T-cell (primary cell): ENCODE data around the gene STK10. TPM values are rescaled to one million over a fixed set of nuclear protein-coding genes. Genes with fewer than 3 reads are reported as not detected.

Experiments
- ATAC-seq, 4 experiments: fragments of 200-7000 bp in 3 of 4; fragments of 150-1000 bp in 1 of 4; cut with Tn5 transposase; replicated peaks in 1 of 4; 1 replicate in 3 of 4; 2 replicates in 1 of 4; pipeline ENCODE4 v1.10.0; 2021; ENCODE audit warnings: moderate library complexity in 3 of 4, mild to moderate bottlenecking in 2 of 4, moderate number of reproducible peaks in 1 of 4
- CTCF ChIA-PET, 2 donors: fragments of 300-600 bp; sonication (Branson Sonifier 250); formaldehyde crosslinking; loops; one replicate each; lab custom pipeline; 2022; ENCODE audit warnings: antibody characterized with exemption in 2 of 2; lab: Charles Lee
- POLR2A ChIA-PET, 2 donors: fragments of 300-600 bp; sonication (Branson Sonifier 250); formaldehyde crosslinking; loops; one replicate each; lab custom pipeline; 2022; ENCODE audit warnings: antibody characterized with exemption in 2 of 2; lab: Charles Lee
- DNase-seq, 35 experiments: peaks; one replicate each; pipeline versions ENCODE4 v3.0.0 to v3.0.0-alpha.2; 2013 to 2023
- H3K27ac ChIP-seq: one replicate; pipeline ENCODE4 v1.5.1; 2013; ENCODE audit warnings: low read length
- H3K27me3 ChIP-seq, 2 experiments: replicated peaks in 1 of 2; 1 replicate in 1 of 2; 2 replicates in 1 of 2; pipeline versions ENCODE4 v1.6.1 to v1.7.0; 2013; ENCODE audit warnings: low read length in 1 of 2, mixed read lengths in 1 of 2; ENCODE audit not compliant: control insufficient read depth in 2 of 2, insufficient read depth in 2 of 2; ENCODE audit errors: extremely low read depth in 1 of 2
- H3K36me3 ChIP-seq, 2 donors: 1 replicate in 1 of 2; 2 replicates in 1 of 2; pipeline versions ENCODE4 v1.6.1 to v1.7.0; 2013; ENCODE audit warnings: low read length in 1 of 2; ENCODE audit not compliant: control insufficient read depth in 2 of 2, insufficient read depth in 1 of 2; ENCODE audit errors: extremely low read depth in 1 of 2
- H3K4me1 ChIP-seq, 2 experiments: 1 replicate in 1 of 2; 2 replicates in 1 of 2; pipeline versions ENCODE4 v1.6.1 to v1.7.0; 2013; ENCODE audit warnings: low read length in 2 of 2, mixed read lengths in 1 of 2; ENCODE audit not compliant: insufficient read depth in 2 of 2, control insufficient read depth in 1 of 2; ENCODE audit errors: extremely low read depth in 1 of 2
- H3K4me3 ChIP-seq, 2 donors: 1 replicate in 1 of 2; 2 replicates in 1 of 2; pipeline versions ENCODE4 v1.5.1 to v1.7.0; 2013; ENCODE audit warnings: mild to moderate bottlenecking in 2 of 2, low read length in 1 of 2, moderate library complexity in 1 of 2; ENCODE audit not compliant: control insufficient read depth in 1 of 2; ENCODE audit errors: extremely low read depth in 1 of 2
- H3K9me3 ChIP-seq: 2 replicates; pipeline ENCODE4 v1.7.0; 2013
- H3K27ac Mint-ChIP-seq, 2 donors: one replicate each; pipeline ENCODE4 v1.8.0; 2020 to 2021; ENCODE audit warnings: mild to moderate bottlenecking in 2 of 2, mixed read lengths in 2 of 2
- H3K27me3 Mint-ChIP-seq, 2 donors: one replicate each; pipeline ENCODE4 v1.8.0; 2021 to 2022; ENCODE audit warnings: mixed read lengths in 2 of 2
- H3K36me3 Mint-ChIP-seq: one replicate; pipeline ENCODE4 v1.8.0; 2021; ENCODE audit warnings: mixed read lengths
- H3K4me1 Mint-ChIP-seq, 3 donors: one replicate each; pipeline ENCODE4 v1.8.0; 2020 to 2022; ENCODE audit warnings: mixed read lengths in 3 of 3, mild to moderate bottlenecking in 1 of 3
- H3K4me3 Mint-ChIP-seq, 3 donors: one replicate each; pipeline ENCODE4 v1.8.0; 2020 to 2022; ENCODE audit warnings: mild to moderate bottlenecking in 3 of 3, mixed read lengths in 3 of 3, moderate library complexity in 3 of 3
- H3K9me3 Mint-ChIP-seq, 3 donors: one replicate each; pipeline ENCODE4 v1.8.0; 2020 to 2022; ENCODE audit warnings: mixed read lengths in 3 of 3
- WGBS: methylation state at CpG from one replicate; pipeline ENCODE4 v1.1.5; 2013; ENCODE audit warnings: missing lambda C conversion rate; ENCODE audit not compliant: insufficient coverage; 5-methylcytosine and 5-hydroxymethylcytosine counted together
- total RNA-seq, 35 experiments: library from RNA in 6 of 35; stranded (reverse) in 6 of 35; fragments of 120-200 nt in 1 of 35; gene quantifications; one replicate each; pipeline versions ENCODE4 v1.2.1 to v1.2.4 and lab custom pipeline; 2013 to 2026

The STK10 gene
- total RNA-seq, 5 donors from 2014 or later (not counting 1 experiment from before 2014, with no cell fraction given) = 305 to 437 (median 331) TPM

DNA sequence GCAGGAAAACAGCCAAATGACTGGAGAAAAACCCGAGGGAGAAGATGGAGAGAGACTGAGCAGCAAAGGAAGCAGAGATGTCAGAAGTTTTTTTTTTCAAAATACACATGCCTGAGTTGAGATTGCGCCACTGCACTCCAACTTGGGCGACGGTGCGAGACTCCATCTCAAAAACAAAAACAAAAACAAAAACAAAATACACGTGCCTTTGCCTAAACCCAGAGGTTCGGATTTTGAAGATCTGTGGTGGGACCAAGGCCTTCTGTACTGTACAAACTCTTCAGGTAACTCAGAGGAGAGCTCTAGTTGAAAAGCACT, 142.8 kb downstream of the STK10 start:
- CTCF ChIA-PET = no interaction called here
- no peak for DNase-seq
- POLR2A ChIA-PET = no interaction called here
- Histone ChIP-seq H3K4me3 (no peak overlapping the region), H3K27ac (no peak overlapping the region), H3K4me1 (no peaks in the 10 kb centered on the region), H3K36me3 (peaks cover 14 to 70% of the 10 kb centered on the region in 2 donors), H3K9me3 (no peaks in the 10 kb centered on the region), H3K27me3 (no peaks in the 10 kb centered on the region)
- peak overlapping the region in 1 of 2 donors; percentile 80 for H3K27ac Mint-ChIP-seq
- H3K36me3 Mint-ChIP-seq = peaks cover 49% of the 10 kb centered on the region
- H3K4me1 Mint-ChIP-seq = peaks cover 11 to 14% (median 11%) of the 10 kb centered on the region in 3 donors
- no peak for ATAC-seq
- no peaks in the 10 kb centered on the region for H3K27me3 Mint-ChIP-seq
- H3K4me3 Mint-ChIP-seq = no peak overlapping the region
- 90% methylated on average over 6 of the region's 7 CpGs for WGBS
- no peaks in the 10 kb centered on the region for H3K9me3 Mint-ChIP-seq

DNA sequence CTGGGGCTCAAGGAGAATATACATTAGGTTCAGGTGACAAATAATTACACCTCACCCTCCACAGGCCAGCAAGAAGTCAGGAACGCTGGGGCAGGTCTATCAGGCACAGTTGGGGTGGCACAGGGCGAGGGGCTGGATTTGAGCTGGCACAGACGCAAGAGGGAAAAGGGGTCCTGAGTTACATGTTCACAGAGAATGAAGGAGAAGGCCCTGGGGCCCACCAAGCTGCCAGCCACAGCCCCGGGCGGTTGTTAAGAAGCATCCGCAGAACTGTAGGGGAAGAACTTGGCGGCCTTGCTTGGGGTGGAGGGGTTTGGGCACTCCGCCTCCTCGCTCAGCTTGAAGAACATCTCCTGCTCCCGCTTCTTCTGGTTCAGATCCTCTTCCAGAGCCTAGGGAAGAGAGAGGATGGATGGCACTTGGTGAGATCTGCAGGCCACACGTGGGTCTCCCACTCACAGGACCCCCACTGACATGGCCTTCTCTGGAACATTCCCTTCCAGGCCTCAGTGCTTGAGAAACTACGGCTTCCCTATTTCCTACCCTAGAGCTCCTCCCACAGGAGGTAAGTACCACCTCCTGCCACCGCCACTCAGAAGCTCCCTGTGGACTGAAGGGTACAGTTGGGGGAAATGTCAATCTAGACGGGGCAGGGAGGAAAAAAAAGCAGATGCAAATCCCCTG, 143.3 kb downstream of the STK10 start:
- Mint-ChIP-seq H3K9me3 (no peaks in the 10 kb centered on the region), H3K4me1 (peaks cover 15 to 19% (median 16%) of the 10 kb centered on the region in 3 donors), H3K4me3 (no peak overlapping the region), H3K27ac (peak overlapping the region in 1 of 2 donors; percentile 80), H3K27me3 (no peaks in the 10 kb centered on the region), H3K36me3 (peaks cover 47% of the 10 kb centered on the region)
- POLR2A ChIA-PET = no interaction called here
- CTCF ChIA-PET = no interaction called here
- Histone ChIP-seq H3K36me3 (peaks cover 13 to 65% of the 10 kb centered on the region in 2 donors), H3K27ac (no peak overlapping the region), H3K4me1 (no peaks in the 10 kb centered on the region), H3K27me3 (no peaks in the 10 kb centered on the region), H3K4me3 (no peak overlapping the region), H3K9me3 (no peaks in the 10 kb centered on the region)
- WGBS = 96% methylated on average over 7 of the region's 14 CpGs
- DNase-seq = no peak
- no peak for ATAC-seq

GRCh38 chr5:172043865-172044264, 144.2 kb downstream of the STK10 start:
- Histone ChIP-seq H3K36me3 (peaks cover 13 to 56% of the 10 kb centered on the region in 2 donors), H3K9me3 (no peaks in the 10 kb centered on the region), H3K4me1 (no peaks in the 10 kb centered on the region), H3K4me3 (no peak overlapping the region), H3K27ac (no peak overlapping the region), H3K27me3 (no peaks in the 10 kb centered on the region)
- ATAC-seq = no peak
- H3K27ac Mint-ChIP-seq = peak overlapping the region in 1 of 2 donors; percentile 22
- no peak for DNase-seq
- no peaks in the 10 kb centered on the region for H3K27me3 Mint-ChIP-seq
- peaks cover 14 to 15% (median 14%) of the 10 kb centered on the region in 3 donors for H3K4me1 Mint-ChIP-seq
- no peak overlapping the region for H3K4me3 Mint-ChIP-seq
- no peaks in the 10 kb centered on the region for H3K9me3 Mint-ChIP-seq
- ChIA-PET CTCF (no interaction called here), POLR2A (no interaction called here)
- 96% methylated on average over 3 of the region's 13 CpGs for WGBS
- H3K36me3 Mint-ChIP-seq = peaks cover 40% of the 10 kb centered on the region

GRCh38 chr5:172042183-172042582, 145.8 kb downstream of the STK10 start:
- CTCF ChIA-PET = interaction anchor here in 1 of 2 donors (0.9 to 1.2 kb wide), 2 partner anchors 28 to 130 kb away, joined by 3 to 4 read pairs; no protein-coding TSS in a partner anchor
- ATAC-seq (peak in 2 of 4 experiments; percentile 17 to 18), DNase-seq (peak in 1 of 35 experiments; percentile 2)
- WGBS = 97% methylated on average over 5 of the region's 13 CpGs
- H3K4me1 Mint-ChIP-seq = peaks cover 8 to 13% (median 12%) of the 10 kb centered on the region in 3 donors
- no peaks in the 10 kb centered on the region for H3K9me3 ChIP-seq
- peak overlapping the region; percentile 39 to 72 for H3K27ac Mint-ChIP-seq
- no peak overlapping the region for H3K4me3 ChIP-seq
- no peak overlapping the region for H3K4me3 Mint-ChIP-seq
- H3K4me1 ChIP-seq = no peaks in the 10 kb centered on the region
- H3K36me3 ChIP-seq = peaks cover 10 to 39% of the 10 kb centered on the region in 2 donors
- H3K36me3 Mint-ChIP-seq = peaks cover 39% of the 10 kb centered on the region
- no peak overlapping the region for H3K27ac ChIP-seq
- H3K9me3 Mint-ChIP-seq = no peaks in the 10 kb centered on the region
- no peaks in the 10 kb centered on the region for H3K27me3 Mint-ChIP-seq
- no peaks in the 10 kb centered on the region for H3K27me3 ChIP-seq
- POLR2A ChIA-PET = no interaction called here

- H3K36me3 ChIP-seq = peaks cover 0 to under 1% of the 10 kb centered on the region in 2 donors
Measured at GRCh38 chr5:172038167-172038566, 149.9 kb downstream of the STK10 start.

DNA sequence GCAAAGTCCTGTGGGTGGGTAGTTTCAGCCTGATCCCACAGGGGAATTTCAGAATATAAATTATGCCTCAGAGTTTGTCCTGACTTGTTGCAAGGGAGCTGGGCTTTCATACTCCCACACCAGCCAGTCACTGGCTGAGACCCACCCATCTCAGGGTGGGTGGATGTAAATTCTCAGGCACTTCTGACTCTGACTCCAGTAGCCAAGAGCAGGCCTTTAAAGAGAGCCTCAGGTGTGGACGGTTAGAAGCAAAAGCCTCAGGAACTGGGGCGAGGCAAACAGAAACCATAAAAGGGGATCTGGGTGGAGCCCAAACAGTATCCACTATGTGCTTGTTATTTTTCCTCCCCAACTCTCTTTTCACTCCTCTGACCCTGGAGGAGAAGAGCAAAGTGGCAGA, 153.0 kb downstream of the STK10 start:
- no peak for ATAC-seq
- Histone ChIP-seq H3K4me1 (peaks cover 0 to 3% of the 10 kb centered on the region in 2 experiments), H3K4me3 (no peak overlapping the region), H3K9me3 (no peaks in the 10 kb centered on the region), H3K27ac (no peak overlapping the region), H3K36me3 (peaks cover 0 to 2% of the 10 kb centered on the region in 2 donors), H3K27me3 (no peaks in the 10 kb centered on the region)
- Mint-ChIP-seq H3K27me3 (no peaks in the 10 kb centered on the region), H3K9me3 (peaks cover 0 to 6% (median 0%) of the 10 kb centered on the region in 3 donors), H3K4me3 (no peak overlapping the region), H3K4me1 (peaks cover 9 to 14% (median 11%) of the 10 kb centered on the region in 3 donors), H3K36me3 (peaks cover 37% of the 10 kb centered on the region), H3K27ac (no peak overlapping the region)
- ChIA-PET CTCF (interaction anchor here in 1 of 2 donors (0.5 kb wide), 1 partner anchor 251 kb away, joined by 3 read pairs; no protein-coding TSS in a partner anchor), POLR2A (no interaction called here)
- WGBS = no CpG with 5 or more reads among the region's 2 CpGs
- no peak for DNase-seq

More at GRCh38 chr5:172038167-172038566, 149.9 kb downstream of the STK10 start:
- H3K4me3 Mint-ChIP-seq = no peak overlapping the region
- H3K9me3 Mint-ChIP-seq = no peaks in the 10 kb centered on the region
- Histone ChIP-seq H3K4me1 (peaks cover 0 to 3% of the 10 kb centered on the region in 2 experiments), H3K27me3 (no peaks in the 10 kb centered on the region), H3K27ac (no peak overlapping the region), H3K9me3 (no peaks in the 10 kb centered on the region), H3K4me3 (no peak overlapping the region)
- no peak for DNase-seq
- ATAC-seq = no peak
- ChIA-PET CTCF (interaction anchor here (0.6 to 1.1 kb wide), 7 partner anchors 9 to 1895 kb away, joined by 3 to 5 read pairs (median 3); no protein-coding TSS in a partner anchor), POLR2A (no interaction called here)
- peaks cover 14 to 20% (median 15%) of the 10 kb centered on the region in 3 donors for H3K4me1 Mint-ChIP-seq
- 100% methylated on average over 1 of the region's 3 CpGs for WGBS
- peaks cover 18% of the 10 kb centered on the region for H3K36me3 Mint-ChIP-seq
- H3K27ac Mint-ChIP-seq = peak overlapping the region in 1 of 2 donors; percentile 28
- H3K27me3 Mint-ChIP-seq = no peaks in the 10 kb centered on the region
